Psoas muscle (tissue), 8 donors: ENCODE measurements around the gene C4BPA. TPM values are rescaled to one million over a fixed set of nuclear protein-coding genes. Genes with fewer than 3 reads are reported as not detected.

Experiments
- ATAC-seq, 4 donors: fragments of 200-7000 bp; cut with Tn5 transposase; one replicate each; pipeline ENCODE4 v1.9.1; 2020; ENCODE audit warnings: moderate library complexity in 3 of 4, mild to moderate bottlenecking in 2 of 4
- DNase-seq, 2 donors: peaks; one replicate each; pipeline ENCODE4 v3.0.0-alpha.2; 2020
- H3K27ac ChIP-seq: fragments of 200-600 bp; one replicate; pipeline ENCODE4 v1.8.0; 2022
- H3K27me3 ChIP-seq, 3 donors: fragments of 200-600 bp in 1 of 3; one replicate each; pipeline versions ENCODE4 v1.6.1 to v1.8.0; 2013 to 2022; ENCODE audit warnings: low read length in 2 of 3, mild to moderate bottlenecking in 2 of 3, moderate library complexity in 1 of 3; ENCODE audit not compliant: insufficient read depth in 3 of 3
- H3K36me3 ChIP-seq, 2 donors: fragments of 200-600 bp in 1 of 2; one replicate each; pipeline versions ENCODE4 v1.6.1 to v1.8.0; 2013 to 2022; ENCODE audit warnings: low read depth in 1 of 2, mild to moderate bottlenecking in 1 of 2, moderate library complexity in 1 of 2; ENCODE audit not compliant: insufficient read depth in 1 of 2
- H3K4me1 ChIP-seq: fragments of 200-600 bp; one replicate; pipeline ENCODE4 v1.8.0; 2022
- H3K4me3 ChIP-seq: fragments of 200-600 bp; one replicate; pipeline ENCODE4 v1.8.0; 2022; ENCODE audit warnings: mild to moderate bottlenecking
- H3K9me3 ChIP-seq: fragments of 200-600 bp; one replicate; pipeline ENCODE4 v1.8.0; 2022
- WGBS, 3 donors: extraction: QIAGEN DNeasy Blood & Tissue Kit; methylation state at CpG; one replicate each; pipeline versions ENCODE4 v1.1.6 to v1.1.7; 2013; 5-methylcytosine and 5-hydroxymethylcytosine counted together
- intact Hi-C, 2 donors: fragments of 100-400 bp; cut with DNase I; formaldehyde crosslinking; loops; one replicate each; pipeline versions ENCODE4 v1.11.0 to v1.14.2; 2022
- polyA plus RNA-seq, 3 donors: library from polyadenylated mRNA; stranded (reverse); fragments of 200-250 nt; gene quantifications; one replicate each; pipeline ENCODE4 v1.2.3, GENCODE V29; 2013
- total RNA-seq, 4 donors: library from RNA; stranded (reverse); fragmentation: NEBNext Ultra II Directional in 2 of 4; extraction: Animal tissue kit (Norgen Biotek cat#: 25700) in 2 of 4; gene quantifications; one replicate each; pipeline versions ENCODE4 v1.2.1 to v1.2.4, GENCODE V29; 2021 to 2023
- TF ChIP-seq, protein P1 (sequence below): fragments of 200-600 bp; IDR thresholded peaks from one replicate; pipeline ENCODE4 v1.8.0; 2022; ENCODE audit warnings: antibody characterized with exemption
- donor health status: healthy with polysubstance abuse.
- donor health status: DM: no; HTN: no; CAD: no; lungs with moderate emphysema.
- donor health status: Bipolar disorder and iron deficiency.
- donor health status: healthy.
- donor health status: DM: yes; HTN: yes; CAD: no.
- donor health status: DM: no; HTN: no; CAD: no.
- donor health status: DM: no; HTN: no; CAD: no.
- donor health status: DM: yes; HTN: yes; CAD: no.

C4BPA gene
- total and polyA plus RNA-seq, 7 donors = 0.15 TPM; not detected in 6

DNA sequence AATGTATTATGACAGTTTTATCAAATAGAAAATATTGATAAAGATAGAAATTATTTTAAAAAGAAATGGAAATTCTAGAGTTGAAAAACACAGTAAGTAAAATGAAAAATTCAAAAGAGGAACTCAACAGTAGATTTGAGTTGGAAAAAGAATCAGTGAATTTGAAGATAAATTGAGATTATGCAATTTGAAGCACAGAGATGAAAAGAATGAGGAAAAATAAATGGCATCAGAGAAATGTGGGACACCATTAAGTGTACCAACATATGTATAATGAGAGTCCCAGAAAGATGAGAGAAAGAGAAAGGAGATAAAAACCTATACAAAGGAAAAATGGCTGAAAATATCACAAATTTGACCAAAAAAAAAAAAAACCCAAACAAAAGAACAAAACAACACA is 25.0 kb downstream of the C4BPA start:
- H3K36me3 ChIP-seq = no peaks in the 10 kb centered on the region
- no peak overlapping the region for H3K4me3 ChIP-seq
- intact Hi-C loops = no loop called here
- no peak overlapping the region for H3K27ac ChIP-seq
- no peak for DNase-seq
- H3K27me3 ChIP-seq = no peaks in the 10 kb centered on the region
- no peak for ATAC-seq
- H3K9me3 ChIP-seq = peaks cover 25% of the 10 kb centered on the region
- TF ChIP-seq, protein P1, sequence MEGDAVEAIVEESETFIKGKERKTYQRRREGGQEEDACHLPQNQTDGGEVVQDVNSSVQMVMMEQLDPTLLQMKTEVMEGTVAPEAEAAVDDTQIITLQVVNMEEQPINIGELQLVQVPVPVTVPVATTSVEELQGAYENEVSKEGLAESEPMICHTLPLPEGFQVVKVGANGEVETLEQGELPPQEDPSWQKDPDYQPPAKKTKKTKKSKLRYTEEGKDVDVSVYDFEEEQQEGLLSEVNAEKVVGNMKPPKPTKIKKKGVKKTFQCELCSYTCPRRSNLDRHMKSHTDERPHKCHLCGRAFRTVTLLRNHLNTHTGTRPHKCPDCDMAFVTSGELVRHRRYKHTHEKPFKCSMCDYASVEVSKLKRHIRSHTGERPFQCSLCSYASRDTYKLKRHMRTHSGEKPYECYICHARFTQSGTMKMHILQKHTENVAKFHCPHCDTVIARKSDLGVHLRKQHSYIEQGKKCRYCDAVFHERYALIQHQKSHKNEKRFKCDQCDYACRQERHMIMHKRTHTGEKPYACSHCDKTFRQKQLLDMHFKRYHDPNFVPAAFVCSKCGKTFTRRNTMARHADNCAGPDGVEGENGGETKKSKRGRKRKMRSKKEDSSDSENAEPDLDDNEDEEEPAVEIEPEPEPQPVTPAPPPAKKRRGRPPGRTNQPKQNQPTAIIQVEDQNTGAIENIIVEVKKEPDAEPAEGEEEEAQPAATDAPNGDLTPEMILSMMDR = no peak
- no peaks in the 10 kb centered on the region for H3K4me1 ChIP-seq

DNA sequence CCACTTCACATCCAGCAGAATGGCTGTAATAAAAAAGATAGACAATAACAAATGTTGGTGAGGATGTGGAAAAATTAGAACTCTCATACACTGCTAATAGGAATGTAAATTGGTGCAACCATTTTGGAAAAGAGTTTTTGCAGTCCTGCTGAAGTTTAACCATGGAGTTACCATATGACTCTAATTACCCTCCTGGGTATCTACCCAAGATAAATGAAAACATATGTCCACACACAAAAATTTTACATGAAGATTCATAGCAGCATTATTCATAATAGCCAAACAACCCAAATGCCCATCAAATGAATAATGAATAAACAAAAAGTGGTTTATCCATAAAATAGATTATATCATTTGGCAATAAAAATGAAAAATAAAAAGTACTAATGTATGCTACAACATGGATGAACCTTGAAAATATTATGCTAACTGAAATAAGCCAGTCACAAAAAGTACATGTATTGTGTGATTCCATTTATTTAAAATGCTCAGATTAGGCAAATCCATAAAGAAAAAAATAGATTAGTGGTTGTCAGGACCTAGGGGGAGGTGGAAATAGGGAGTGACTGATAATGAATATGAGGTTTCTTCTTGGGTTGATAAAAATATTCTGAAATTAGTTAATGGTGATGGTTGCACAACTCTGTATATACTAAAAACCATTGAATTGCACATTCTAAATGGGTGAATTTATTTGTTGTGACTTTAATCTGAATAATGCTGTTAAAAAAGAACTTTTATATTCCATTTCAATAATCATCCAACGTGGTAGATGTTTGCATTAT is 26.4 kb downstream of the C4BPA start:
- peaks cover 25% of the 10 kb centered on the region for H3K9me3 ChIP-seq
- no peaks in the 10 kb centered on the region for H3K27me3 ChIP-seq
- no peaks in the 10 kb centered on the region for H3K36me3 ChIP-seq
- H3K4me3 ChIP-seq = no peak overlapping the region
- H3K4me1 ChIP-seq = no peaks in the 10 kb centered on the region
- TF ChIP-seq, protein P1 = no peak
- DNase-seq (no peak), ATAC-seq (no peak)
- intact Hi-C loops = no loop called here
- H3K27ac ChIP-seq = no peak overlapping the region
- 56 to 70% (median 70%) methylated on average over 1 of the region's 1 CpG for WGBS, 3 donors

DNA sequence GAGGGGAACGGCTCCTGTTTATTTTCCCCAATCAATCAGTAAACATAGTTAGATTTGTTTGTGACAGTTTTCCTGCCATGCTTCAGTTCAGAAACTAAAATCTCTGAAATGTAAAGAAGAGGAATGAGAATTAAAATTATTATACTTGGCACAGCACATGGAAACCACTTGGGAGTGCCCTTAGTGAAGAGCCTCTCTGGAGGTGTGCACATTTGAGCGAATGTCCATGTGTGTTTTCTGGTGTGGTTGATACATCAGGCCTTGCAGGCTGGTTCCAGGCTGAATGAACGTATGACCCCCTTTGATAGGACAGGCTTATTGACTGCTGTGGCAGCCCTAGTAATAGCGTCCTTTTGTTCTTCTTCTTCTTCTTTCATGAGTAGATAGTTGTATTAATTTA is 27.1 kb downstream of the C4BPA start:
- 88 to 95% (median 92%) methylated on average over 4 of the region's 4 CpGs for WGBS, 3 donors
- TF ChIP-seq, protein P1 = no peak
- Histone ChIP-seq H3K4me3 (no peak overlapping the region), H3K4me1 (no peaks in the 10 kb centered on the region), H3K27me3 (no peaks in the 10 kb centered on the region), H3K27ac (no peak overlapping the region), H3K36me3 (no peaks in the 10 kb centered on the region), H3K9me3 (peaks cover 25% of the 10 kb centered on the region)
- ATAC-seq (no peak), DNase-seq (no peak)
- intact Hi-C loops = no loop called here

DNA sequence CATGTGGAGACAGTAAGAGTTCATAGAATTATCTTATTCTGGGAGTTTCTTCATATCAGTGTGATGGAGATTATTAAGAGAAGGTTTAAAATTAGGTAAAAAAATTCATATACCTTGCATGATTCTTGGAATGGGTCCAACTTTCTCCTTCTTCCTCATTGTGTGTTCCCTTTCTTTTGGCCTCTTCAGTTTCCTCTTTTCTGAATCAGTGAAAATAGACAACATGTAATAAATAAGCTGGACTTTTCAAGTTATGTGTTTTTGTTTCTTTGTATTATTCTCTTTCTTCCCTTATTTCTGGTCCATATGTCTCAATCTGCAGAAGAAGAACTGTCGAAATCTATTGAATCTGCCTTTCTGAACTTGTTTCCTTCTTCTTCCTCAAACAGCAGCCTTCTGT is 30.5 kb downstream of the C4BPA start:
- Histone ChIP-seq H3K9me3 (peaks cover 8% of the 10 kb centered on the region), H3K27ac (no peak overlapping the region), H3K27me3 (no peaks in the 10 kb centered on the region), H3K4me1 (no peaks in the 10 kb centered on the region), H3K4me3 (no peak overlapping the region), H3K36me3 (peaks cover 0 to 3% of the 10 kb centered on the region in 2 donors)
- intact Hi-C loops = no loop called here
- TF ChIP-seq, protein P1 = no peak
- DNase-seq (no peak), ATAC-seq (no peak)
- WGBS, 3 donors = 91 to 96% (median 94%) methylated on average over 1 of the region's 1 CpG

DNA sequence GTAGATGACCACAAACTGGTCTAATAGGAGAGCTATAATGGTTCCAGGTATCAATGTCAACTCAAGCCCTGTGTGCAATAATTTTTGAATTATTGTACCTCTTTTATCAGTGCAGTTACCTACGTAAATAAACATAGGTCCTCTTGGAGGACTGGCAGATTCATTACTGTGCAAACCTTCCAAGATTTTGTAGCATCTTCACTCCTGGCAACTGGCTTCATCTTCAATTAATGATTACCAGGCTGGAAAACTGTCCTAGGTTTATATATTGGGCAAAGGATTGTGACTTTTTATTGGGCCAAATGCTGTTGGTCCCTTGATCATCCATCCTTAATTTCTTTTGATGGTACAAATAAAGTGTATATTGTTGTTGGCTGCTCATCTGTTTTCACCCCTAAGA is 35.6 kb downstream of the C4BPA start:
- H3K27ac ChIP-seq = no peak overlapping the region
- H3K4me1 ChIP-seq = no peaks in the 10 kb centered on the region
- intact Hi-C loops = no loop called here
- DNase-seq (no peak), ATAC-seq (no peak)
- H3K9me3 ChIP-seq = no peaks in the 10 kb centered on the region
- H3K27me3 ChIP-seq = no peaks in the 10 kb centered on the region
- TF ChIP-seq, protein P1 = no peak
- H3K4me3 ChIP-seq = no peak overlapping the region
- peaks cover 0 to 3% of the 10 kb centered on the region in 2 donors for H3K36me3 ChIP-seq
- WGBS, 3 donors = 91 to 97% (median 94%) methylated on average over 1 of the region's 1 CpG
